RWPE2 (cell line): ENCODE data around the gene TFAP2A.

ENCODE experiments used
- ATAC-seq: fragments of 200-7000 bp; cut with Tn5 transposase; 3 replicates; pipeline ENCODE4 v1.9.1; 2021; ENCODE audit warnings: low read depth
- DNase-seq: peaks from one replicate; pipeline ENCODE4 v3.0.0-alpha.2; 2020; ENCODE audit warnings: low spot score
- H3K27ac ChIP-seq: fragments of 450-650 bp; 2 replicates; pipeline ENCODE4 v1.5.1; 2017; ENCODE audit warnings: mild to moderate bottlenecking; ENCODE audit not compliant: poor library complexity, severe bottlenecking
- H3K27me3 ChIP-seq: fragments of 250-450 bp; sonication (Bioruptor Pico); 2 replicates; pipeline ENCODE4 v1.5.1; 2021; ENCODE audit warnings: mild to moderate bottlenecking, moderate library complexity; ENCODE audit not compliant: insufficient read depth, poor library complexity, severe bottlenecking
- H3K36me3 ChIP-seq: fragments of 250-450 bp; sonication (Bioruptor Pico); 2 replicates; pipeline ENCODE4 v1.5.1; 2020; ENCODE audit warnings: low read depth, mild to moderate bottlenecking, moderate library complexity
- H3K4me1 ChIP-seq: fragments of 250-450 bp; sonication (Bioruptor Pico); 2 replicates; pipeline ENCODE4 v1.5.1; 2021; ENCODE audit warnings: mild to moderate bottlenecking, moderate library complexity; ENCODE audit not compliant: insufficient read depth, poor library complexity, severe bottlenecking
- H3K4me3 ChIP-seq: fragments of 250-450 bp; sonication (Bioruptor Pico); 2 replicates; pipeline ENCODE4 v1.5.1; 2021; ENCODE audit warnings: mild to moderate bottlenecking, moderate library complexity; ENCODE audit not compliant: severe bottlenecking
- H3K9me3 ChIP-seq: fragments of 250-450 bp; sonication (Bioruptor Pico); 2 replicates; pipeline ENCODE4 v1.5.1; 2021; ENCODE audit warnings: mild to moderate bottlenecking, moderate library complexity; ENCODE audit not compliant: severe bottlenecking
- CTCF ChIP-seq: fragments of 450-650 bp; IDR thresholded peaks from one replicate; pipeline ENCODE4 v1.5.1; 2017; ENCODE audit warnings: mild to moderate bottlenecking, moderate library complexity; ENCODE audit not compliant: poor library complexity, severe bottlenecking

TFAP2A gene

GRCh38 chr6:10398446-10399218 is 16.2 kb downstream of the TFAP2A start:
- H3K27me3 ChIP-seq: no peaks in the 10 kb centered on the region

GRCh38 chr6:10397756-10398445 is 17.0 kb downstream of the TFAP2A start:
- Histone ChIP-seq H3K36me3 (peaks cover 58% of the 10 kb centered on the region), H3K27me3 (no peaks in the 10 kb centered on the region), H3K4me1 (peaks cover 35% of the 10 kb centered on the region), H3K27ac (peak overlapping the region; percentile 91), H3K9me3 (no peaks in the 10 kb centered on the region), H3K4me3 (no peak overlapping the region)
- ATAC-seq (no peak), DNase-seq (no peak)
- TF ChIP-seq CTCF: no peak

More at GRCh38 chr6:10398446-10399218, 16.2 kb downstream of the TFAP2A start:
- H3K27ac ChIP-seq: peak overlapping the region; percentile 91
- TF ChIP-seq CTCF: no peak
- peaks cover 66% of the 10 kb centered on the region for H3K36me3 ChIP-seq
- ATAC-seq (no peak), DNase-seq (no peak)
- H3K4me3 ChIP-seq: no peak overlapping the region
- peaks cover 41% of the 10 kb centered on the region for H3K4me1 ChIP-seq
- H3K9me3 ChIP-seq: no peaks in the 10 kb centered on the region

GRCh38 chr6:10396785-10397184 is 18.1 kb downstream of the TFAP2A start:
- H3K36me3 ChIP-seq: peaks cover 47% of the 10 kb centered on the region
- H3K27me3 ChIP-seq: no peaks in the 10 kb centered on the region
- H3K27ac ChIP-seq: peak overlapping the region; percentile 7
- no peak for TF ChIP-seq CTCF
- no peak for ATAC-seq
- no peak overlapping the region for H3K4me3 ChIP-seq
- H3K4me1 ChIP-seq: peaks cover 23% of the 10 kb centered on the region
- no peak for DNase-seq
- no peaks in the 10 kb centered on the region for H3K9me3 ChIP-seq

GRCh38 chr6:10395704-10396546 is 18.9 kb downstream of the TFAP2A start:
- Histone ChIP-seq H3K36me3 (peaks cover 39% of the 10 kb centered on the region), H3K4me1 (peaks cover 15% of the 10 kb centered on the region), H3K27ac (peak overlapping the region; percentile 15), H3K27me3 (no peaks in the 10 kb centered on the region), H3K4me3 (no peak overlapping the region), H3K9me3 (no peaks in the 10 kb centered on the region)
- no peak for DNase-seq
- ATAC-seq: peak; percentile 32; the same call in 1 of the 3 replicates
- TF ChIP-seq CTCF: no peak
